Measurements from ENCODE around the gene HIVEP3.

DNA sequence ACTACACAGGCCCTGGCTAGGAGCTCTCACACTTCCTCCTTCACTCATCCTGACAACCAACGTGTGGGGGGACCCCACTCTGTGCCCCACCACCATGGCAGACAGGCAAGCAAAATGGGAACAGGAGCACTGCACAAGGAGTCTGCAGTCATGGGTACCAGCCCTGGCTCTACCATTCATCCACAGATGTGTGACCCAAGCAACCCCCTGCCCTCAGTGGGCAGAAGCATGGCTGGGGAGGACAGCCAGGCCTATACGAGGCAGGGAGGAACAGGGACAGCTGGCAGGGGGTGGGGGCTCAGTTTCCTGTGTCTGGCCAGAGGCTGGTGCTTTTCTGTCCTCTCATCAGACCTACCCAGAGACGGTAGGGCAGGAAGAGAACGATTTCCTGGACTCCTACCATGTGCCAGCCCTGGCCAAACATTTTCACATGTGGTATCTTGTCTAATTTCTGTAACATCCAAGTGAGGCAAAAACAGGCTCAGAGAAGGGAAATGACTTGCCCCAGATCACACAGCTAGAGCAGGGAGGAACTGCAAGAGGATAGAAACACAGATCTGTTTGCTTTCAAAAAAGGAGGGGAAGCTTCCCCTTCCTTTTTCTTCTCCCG lies 178.0 kb downstream of the HIVEP3 start:
- TF ChIP-seq, protein P1, sequence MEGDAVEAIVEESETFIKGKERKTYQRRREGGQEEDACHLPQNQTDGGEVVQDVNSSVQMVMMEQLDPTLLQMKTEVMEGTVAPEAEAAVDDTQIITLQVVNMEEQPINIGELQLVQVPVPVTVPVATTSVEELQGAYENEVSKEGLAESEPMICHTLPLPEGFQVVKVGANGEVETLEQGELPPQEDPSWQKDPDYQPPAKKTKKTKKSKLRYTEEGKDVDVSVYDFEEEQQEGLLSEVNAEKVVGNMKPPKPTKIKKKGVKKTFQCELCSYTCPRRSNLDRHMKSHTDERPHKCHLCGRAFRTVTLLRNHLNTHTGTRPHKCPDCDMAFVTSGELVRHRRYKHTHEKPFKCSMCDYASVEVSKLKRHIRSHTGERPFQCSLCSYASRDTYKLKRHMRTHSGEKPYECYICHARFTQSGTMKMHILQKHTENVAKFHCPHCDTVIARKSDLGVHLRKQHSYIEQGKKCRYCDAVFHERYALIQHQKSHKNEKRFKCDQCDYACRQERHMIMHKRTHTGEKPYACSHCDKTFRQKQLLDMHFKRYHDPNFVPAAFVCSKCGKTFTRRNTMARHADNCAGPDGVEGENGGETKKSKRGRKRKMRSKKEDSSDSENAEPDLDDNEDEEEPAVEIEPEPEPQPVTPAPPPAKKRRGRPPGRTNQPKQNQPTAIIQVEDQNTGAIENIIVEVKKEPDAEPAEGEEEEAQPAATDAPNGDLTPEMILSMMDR (IDR thresholded peaks at IDR 0.05; ENCODE audit: poor library complexity), result no peak
- no peak for TF ChIP-seq EZH2 (IDR thresholded peaks at IDR 0.05; ENCODE audit: borderline replicate concordance)
